ENCODE data around the gene DAPK1.

GRCh38 chr9:87478226-87478992, 19.3 kb upstream of the DAPK1 start:
- TF ChIP-seq CTCF (IDR thresholded peaks at IDR 0.05; ENCODE audit: poor library complexity) = no peak
- TF ChIP-seq EZH2phosphoT487 (IDR thresholded peaks at IDR 0.05; ENCODE audit: low read depth, severe bottlenecking, unreplicated experiment) = no peak
